H9 (cell line): ENCODE data around the gene PRKAG2. TPM values are rescaled to one million over a fixed set of nuclear protein-coding genes. Genes with fewer than 3 reads are reported as not detected.

Experiments
- DNase-seq: peaks from one replicate; pipeline ENCODE4 v3.0.0-alpha.2; 2017
- H2AFZ ChIP-seq: one replicate; pipeline ENCODE4 v1.6.1; 2013; ENCODE audit warnings: mild to moderate bottlenecking, low read length, control low read depth, moderate library complexity
- H2AK5ac ChIP-seq: 2 replicates; pipeline ENCODE4 v1.6.1; 2013; ENCODE audit warnings: low read length, control low read depth, mixed read lengths; ENCODE audit not compliant: insufficient read length
- H2BK120ac ChIP-seq: one replicate; pipeline ENCODE4 v1.6.1; 2013; ENCODE audit warnings: low read depth, mild to moderate bottlenecking, low read length, control low read depth, inconsistent platforms; ENCODE audit not compliant: poor library complexity, severe bottlenecking
- H2BK12ac ChIP-seq: 2 replicates; pipeline ENCODE4 v1.6.1; 2013; ENCODE audit warnings: low read length, control low read depth, mixed read lengths, low read depth; ENCODE audit not compliant: insufficient read length
- H2BK15ac ChIP-seq: 2 replicates; pipeline ENCODE4 v1.6.1; 2013; ENCODE audit warnings: low read depth, low read length, control low read depth
- H2BK20ac ChIP-seq: one replicate; pipeline ENCODE4 v1.6.1; 2013; ENCODE audit warnings: low read depth, mild to moderate bottlenecking, low read length, control low read depth, inconsistent platforms; ENCODE audit not compliant: poor library complexity, severe bottlenecking
- H2BK5ac ChIP-seq: 2 replicates; pipeline ENCODE4 v1.6.1; 2013; ENCODE audit warnings: low read length, control low read depth, mixed read lengths; ENCODE audit not compliant: insufficient read length
- H3K14ac ChIP-seq: 2 replicates; pipeline ENCODE4 v1.6.1; 2013; ENCODE audit warnings: low read length, control low read depth; ENCODE audit not compliant: insufficient read depth
- H3K18ac ChIP-seq: 2 replicates; pipeline ENCODE4 v1.6.1; 2013; ENCODE audit warnings: low read depth, mild to moderate bottlenecking, mixed read lengths, low read length, control low read depth; ENCODE audit not compliant: insufficient read length
- H3K23ac ChIP-seq: 2 replicates; pipeline ENCODE4 v1.6.1; 2013; ENCODE audit warnings: low read length, control low read depth, mixed read lengths, low read depth; ENCODE audit not compliant: insufficient read length
- H3K23me2 ChIP-seq: 2 replicates; pipeline ENCODE4 v1.6.1; 2013; ENCODE audit warnings: low read depth, mild to moderate bottlenecking, mixed read lengths, low read length, control low read depth; ENCODE audit not compliant: insufficient read length, poor library complexity, severe bottlenecking
- H3K27ac ChIP-seq: 2 replicates; pipeline ENCODE4 v1.5.1; 2013; ENCODE audit warnings: low read length, control low read depth, mixed read lengths, low read depth; ENCODE audit not compliant: insufficient read length
- H3K27me3 ChIP-seq: 2 replicates; pipeline ENCODE4 v1.6.1; 2013; ENCODE audit warnings: low read length, control low read depth, inconsistent platforms; ENCODE audit not compliant: insufficient read depth
- H3K4ac ChIP-seq: 2 replicates; pipeline ENCODE4 v1.6.1; 2013; ENCODE audit warnings: low read depth, mild to moderate bottlenecking, control low read depth, inconsistent platforms, low read length, moderate library complexity
- H3K4me1 ChIP-seq: 2 replicates; pipeline ENCODE4 v1.6.1; 2013; ENCODE audit warnings: low read length, control low read depth, inconsistent platforms; ENCODE audit not compliant: insufficient read depth
- H3K4me2 ChIP-seq: 2 replicates; pipeline ENCODE4 v1.6.1; 2013; ENCODE audit warnings: low read length, control low read depth, mixed read lengths; ENCODE audit not compliant: insufficient read length, insufficient read depth
- H3K56ac ChIP-seq: 2 replicates; pipeline ENCODE4 v1.6.1; 2013; ENCODE audit warnings: low read depth, mild to moderate bottlenecking, mixed read lengths, low read length, control low read depth; ENCODE audit not compliant: insufficient read length
- H3K79me1 ChIP-seq: 2 replicates; pipeline ENCODE4 v1.6.1; 2013; ENCODE audit warnings: low read depth, mild to moderate bottlenecking, moderate library complexity, low read length, control low read depth, inconsistent platforms; ENCODE audit not compliant: insufficient read depth, poor library complexity, severe bottlenecking
- H3K79me2 ChIP-seq: 2 replicates; pipeline ENCODE4 v1.6.1; 2013; ENCODE audit warnings: low read length, control low read depth, inconsistent platforms; ENCODE audit not compliant: insufficient read depth
- H3K9ac ChIP-seq: 2 replicates; pipeline ENCODE4 v1.6.1; 2013; ENCODE audit warnings: low read length, control low read depth, mixed read lengths; ENCODE audit not compliant: insufficient read length; ENCODE audit errors: extremely low read depth
- H3K9me3 ChIP-seq: one replicate; pipeline ENCODE4 v1.6.1; 2013; ENCODE audit warnings: low read depth, low read length, inconsistent platforms; ENCODE audit not compliant: control insufficient read depth
- H3T11ph ChIP-seq: one replicate; pipeline ENCODE4 v1.6.1; 2013; ENCODE audit warnings: mild to moderate bottlenecking, low read length, control low read depth, inconsistent platforms
- H4K20me1 ChIP-seq: one replicate; pipeline ENCODE4 v1.6.1; 2013; ENCODE audit not compliant: control insufficient read depth, insufficient read length, insufficient read depth
- H4K5ac ChIP-seq: 2 replicates; pipeline ENCODE4 v1.6.1; 2013; ENCODE audit warnings: low read depth, mild to moderate bottlenecking, mixed read lengths, low read length, control low read depth; ENCODE audit not compliant: insufficient read length
- H4K8ac ChIP-seq: replicated peaks from 2 replicates; pipeline ENCODE4 v1.6.1; 2013; ENCODE audit warnings: low read length, control low read depth, mixed read lengths, low read depth; ENCODE audit not compliant: insufficient read length
- H4K91ac ChIP-seq: 2 replicates; pipeline ENCODE4 v1.6.1; 2013; ENCODE audit warnings: low read depth, mild to moderate bottlenecking, moderate library complexity, mixed read lengths, low read length, control low read depth; ENCODE audit not compliant: insufficient read length
- H3K27ac Mint-ChIP-seq, 3 experiments: 2 replicates in 2 of 3; 3 replicates in 1 of 3; pipeline ENCODE4 v1.8.0; 2020 to 2021; ENCODE audit warnings: mixed read lengths in 3 of 3, mild to moderate bottlenecking in 1 of 3, moderate library complexity in 1 of 3
- H3K27me3 Mint-ChIP-seq: 2 replicates; pipeline ENCODE4 v1.8.0; 2021; ENCODE audit warnings: low read depth, mild to moderate bottlenecking, moderate library complexity, mixed read lengths
- H3K36me3 Mint-ChIP-seq, 3 experiments: 2 replicates in 2 of 3; 3 replicates in 1 of 3; pipeline ENCODE4 v1.8.0; 2020 to 2021; ENCODE audit warnings: low read depth in 3 of 3, mixed read lengths in 3 of 3; ENCODE audit not compliant: insufficient read depth in 1 of 3
- H3K4me1 Mint-ChIP-seq, 2 experiments: 2 replicates each; pipeline ENCODE4 v1.8.0; 2020; ENCODE audit warnings: mixed read lengths in 2 of 2
- H3K4me3 Mint-ChIP-seq, 2 experiments: 2 replicates in 1 of 2; 3 replicates in 1 of 2; pipeline ENCODE4 v1.8.0; 2020 to 2021; ENCODE audit warnings: mild to moderate bottlenecking in 2 of 2, mixed read lengths in 2 of 2, moderate library complexity in 1 of 2
- H3K9me3 Mint-ChIP-seq, 2 experiments: 2 replicates in 1 of 2; 3 replicates in 1 of 2; pipeline ENCODE4 v1.8.0; 2020; ENCODE audit warnings: mild to moderate bottlenecking in 2 of 2, mixed read lengths in 2 of 2, moderate library complexity in 1 of 2
- WGBS: extraction: QIAGEN DNeasy Blood & Tissue Kit; methylation state at CpG from one replicate; pipeline ENCODE4 v1.1.7; 2013; ENCODE audit warnings: missing lambda C conversion rate, low lambda C conversion rate, mixed read lengths; ENCODE audit not compliant: insufficient read length; ENCODE audit errors: extremely low coverage; 5-methylcytosine and 5-hydroxymethylcytosine counted together
- total RNA-seq: library from RNA; stranded (reverse); gene quantifications from 2 replicates; pipeline ENCODE4 v1.2.1, GENCODE V29; 2021
- TF ChIP-seq, protein P1 (sequence below): fragments of 200-600 bp; sonication (generic); conservative IDR thresholded peaks from 3 replicates; pipeline ENCODE4 v1.8.0; 2021; ENCODE audit warnings: antibody characterized with exemption, mild to moderate bottlenecking

Gene PRKAG2
- total RNA-seq, 1 experiment from 2014 or later = 11.8 TPM

DNA sequence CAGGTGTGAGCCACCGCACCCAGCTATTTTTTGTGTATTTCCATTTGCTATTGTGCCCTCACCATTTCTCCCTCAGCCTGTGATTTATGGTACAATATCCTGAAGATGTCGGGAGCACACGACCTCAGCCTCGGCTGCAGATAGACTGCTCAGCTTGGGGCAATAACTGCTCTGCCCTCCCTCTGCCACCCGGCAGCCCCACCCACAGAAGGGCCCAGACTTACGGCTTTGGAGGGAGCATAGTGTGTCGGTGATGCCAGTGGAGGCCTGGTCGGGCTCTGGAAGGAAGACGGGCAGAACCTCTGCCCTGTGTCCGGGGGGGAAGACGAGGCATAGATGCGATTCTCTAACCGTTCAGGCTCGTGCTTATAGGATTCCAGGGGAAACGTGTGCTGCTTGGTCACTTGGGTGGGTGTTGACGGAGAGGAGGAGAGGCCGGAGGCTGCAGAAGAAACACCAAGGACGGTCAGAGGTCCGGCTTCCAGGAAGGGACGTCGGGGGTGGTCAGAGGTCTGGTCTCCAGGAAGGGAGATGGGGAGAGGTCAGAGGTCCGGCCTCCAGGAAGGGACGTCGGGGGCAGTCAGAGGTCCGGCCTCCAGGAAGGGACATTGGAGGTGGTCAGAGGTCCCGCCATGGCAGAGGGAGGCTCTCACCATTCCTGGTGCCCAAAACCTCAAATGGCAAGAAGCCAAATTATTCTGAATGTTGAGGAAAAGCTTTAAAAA is 201.6 kb downstream of the PRKAG2 start:
- Histone ChIP-seq H3K27ac (no peak overlapping the region), H3K23ac (no peak overlapping the region), H3K56ac (no peak overlapping the region), H2BK20ac (no peak overlapping the region), H2AK5ac (no peak overlapping the region), H2BK120ac (no peak overlapping the region), H3T11ph (no peak overlapping the region), H2BK5ac (no peak overlapping the region), H3K14ac (no peak overlapping the region), H4K8ac (no peak overlapping the region), H3K9ac (no peak overlapping the region), H3K79me1 (no peaks in the 10 kb centered on the region), H3K4me2 (no peak overlapping the region), H3K4me1 (no peaks in the 10 kb centered on the region), H3K9me3 (no peaks in the 10 kb centered on the region), H3K4ac (no peak overlapping the region), H4K91ac (no peak overlapping the region), H3K79me2 (no peaks in the 10 kb centered on the region), H2BK12ac (no peak overlapping the region), H4K5ac (no peak overlapping the region), H2BK15ac (no peak overlapping the region), H4K20me1 (no peaks in the 10 kb centered on the region), H3K27me3 (no peaks in the 10 kb centered on the region), H3K18ac (no peak overlapping the region), H3K23me2 (no peaks in the 10 kb centered on the region), H2AFZ (no peak overlapping the region)
- DNase-seq = no peak
- no peaks in the 10 kb centered on the region for H3K9me3 Mint-ChIP-seq
- peaks cover 14 to 22% of the 10 kb centered on the region in 2 experiments for H3K4me1 Mint-ChIP-seq
- no CpG with 5 or more reads among the region's 26 CpGs for WGBS
- no peaks in the 10 kb centered on the region; a peak in 1 of 7 replicates for H3K36me3 Mint-ChIP-seq
- TF ChIP-seq, protein P1, sequence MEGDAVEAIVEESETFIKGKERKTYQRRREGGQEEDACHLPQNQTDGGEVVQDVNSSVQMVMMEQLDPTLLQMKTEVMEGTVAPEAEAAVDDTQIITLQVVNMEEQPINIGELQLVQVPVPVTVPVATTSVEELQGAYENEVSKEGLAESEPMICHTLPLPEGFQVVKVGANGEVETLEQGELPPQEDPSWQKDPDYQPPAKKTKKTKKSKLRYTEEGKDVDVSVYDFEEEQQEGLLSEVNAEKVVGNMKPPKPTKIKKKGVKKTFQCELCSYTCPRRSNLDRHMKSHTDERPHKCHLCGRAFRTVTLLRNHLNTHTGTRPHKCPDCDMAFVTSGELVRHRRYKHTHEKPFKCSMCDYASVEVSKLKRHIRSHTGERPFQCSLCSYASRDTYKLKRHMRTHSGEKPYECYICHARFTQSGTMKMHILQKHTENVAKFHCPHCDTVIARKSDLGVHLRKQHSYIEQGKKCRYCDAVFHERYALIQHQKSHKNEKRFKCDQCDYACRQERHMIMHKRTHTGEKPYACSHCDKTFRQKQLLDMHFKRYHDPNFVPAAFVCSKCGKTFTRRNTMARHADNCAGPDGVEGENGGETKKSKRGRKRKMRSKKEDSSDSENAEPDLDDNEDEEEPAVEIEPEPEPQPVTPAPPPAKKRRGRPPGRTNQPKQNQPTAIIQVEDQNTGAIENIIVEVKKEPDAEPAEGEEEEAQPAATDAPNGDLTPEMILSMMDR = no peak
- no peaks in the 10 kb centered on the region for H3K27me3 Mint-ChIP-seq
- no peak overlapping the region for H3K27ac Mint-ChIP-seq
- no peak overlapping the region for H3K4me3 Mint-ChIP-seq
